HG03039 (cell line): ENCODE data around the gene SUMO3.
"Not testable (repeated sequence)": the region's sequence is repeated elsewhere in the genome, so short reads cannot be mapped to it uniquely, and the experiment has no call there.

Experiments
- ATAC-seq: cut with Tn5 transposase; IDR thresholded peaks from one replicate; pipeline ENCODE4 v1.9.1; 2021; ENCODE audit warnings: mild to moderate bottlenecking, moderate library complexity; ENCODE audit not compliant: unreplicated experiment

The SUMO3 gene

DNA sequence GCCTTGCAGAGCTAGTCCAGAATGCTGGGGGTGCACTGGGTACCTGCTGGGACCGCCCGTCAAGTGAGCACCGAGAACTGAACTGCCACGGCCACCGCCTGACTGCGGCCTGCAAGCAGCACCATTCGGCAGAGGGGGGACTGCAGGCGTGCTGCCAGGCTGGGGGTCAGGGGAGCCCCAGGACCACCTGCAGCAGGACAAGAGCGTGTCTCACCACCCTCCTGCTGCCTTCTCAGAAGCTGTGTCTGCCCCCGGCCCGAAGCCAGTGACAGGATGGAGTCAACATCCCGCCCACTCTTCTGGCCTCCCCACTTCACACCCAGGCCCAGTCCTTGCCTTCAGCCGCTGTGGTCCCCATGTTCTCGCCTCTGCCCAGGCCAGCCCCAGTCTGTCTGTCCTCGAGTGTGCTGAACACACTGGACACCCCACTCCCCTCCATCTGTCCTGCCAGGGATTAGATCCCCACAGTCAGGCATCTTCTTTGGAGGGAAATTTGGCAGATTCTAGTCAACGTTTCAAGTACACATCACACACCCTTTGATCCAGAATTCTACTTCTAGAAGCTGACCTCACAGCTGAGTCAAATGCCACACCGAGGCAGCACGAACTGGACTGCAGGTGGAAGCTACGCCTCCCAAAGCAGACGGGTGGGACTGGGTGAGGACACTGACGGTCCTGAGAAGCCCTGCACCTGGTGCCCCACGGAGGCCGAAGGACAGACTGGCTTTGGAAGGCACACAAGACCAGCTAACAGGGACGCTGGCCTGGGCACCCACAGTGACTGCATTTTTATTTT is 29.6 kb upstream of the SUMO3 start:
- ATAC-seq: no peak

DNA sequence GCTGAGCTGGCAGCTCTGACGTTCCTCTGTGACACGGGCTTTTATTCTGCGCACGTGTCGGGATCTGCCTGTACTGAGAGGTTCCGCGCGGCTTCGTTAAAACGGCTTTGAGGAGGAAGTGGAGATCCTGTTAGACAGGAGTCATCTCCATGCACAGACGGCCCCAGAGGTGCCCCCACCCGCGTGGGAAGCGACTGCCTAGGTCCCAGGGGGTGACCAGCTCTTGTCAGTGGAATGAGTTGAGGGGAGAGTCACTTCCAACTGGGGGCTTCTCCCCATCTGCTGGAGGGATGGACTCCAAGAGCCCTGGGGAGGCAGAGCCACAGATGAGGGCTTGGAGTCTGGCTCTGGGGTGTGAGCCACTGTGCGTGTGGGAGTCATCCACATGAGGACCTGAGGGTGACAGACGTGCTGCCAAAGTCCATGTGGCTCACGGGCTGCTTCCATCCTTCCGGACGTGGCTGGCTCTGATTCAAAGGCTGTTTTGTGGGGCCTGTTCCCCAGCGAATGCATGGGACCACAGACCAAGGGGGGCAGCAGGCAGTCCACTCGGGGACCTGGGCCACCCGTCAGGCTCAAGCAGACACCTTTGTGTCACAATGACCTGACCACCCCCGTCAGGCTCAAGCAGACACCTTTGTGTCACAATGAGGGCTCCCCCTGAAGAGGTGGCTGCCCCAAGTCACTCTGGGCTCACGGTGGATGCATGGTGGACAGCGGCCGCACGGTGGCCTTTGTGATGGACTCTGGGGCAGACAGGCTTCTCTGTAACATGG is 28.8 kb upstream of the SUMO3 start:
- no peak for ATAC-seq

DNA sequence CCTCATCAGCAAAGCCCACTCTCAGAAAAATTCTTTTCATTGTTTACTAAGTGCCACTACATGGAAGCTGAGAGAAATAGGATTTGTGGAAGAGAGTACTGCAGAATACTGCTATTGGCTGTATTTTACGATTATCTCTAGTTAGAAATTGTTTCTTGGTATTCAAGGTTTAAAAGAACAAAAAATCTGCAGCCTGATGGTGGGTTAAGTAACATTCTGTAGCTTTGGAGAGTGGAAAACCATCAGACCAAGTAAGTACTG is 28.3 kb upstream of the SUMO3 start:
- no peak for ATAC-seq

DNA sequence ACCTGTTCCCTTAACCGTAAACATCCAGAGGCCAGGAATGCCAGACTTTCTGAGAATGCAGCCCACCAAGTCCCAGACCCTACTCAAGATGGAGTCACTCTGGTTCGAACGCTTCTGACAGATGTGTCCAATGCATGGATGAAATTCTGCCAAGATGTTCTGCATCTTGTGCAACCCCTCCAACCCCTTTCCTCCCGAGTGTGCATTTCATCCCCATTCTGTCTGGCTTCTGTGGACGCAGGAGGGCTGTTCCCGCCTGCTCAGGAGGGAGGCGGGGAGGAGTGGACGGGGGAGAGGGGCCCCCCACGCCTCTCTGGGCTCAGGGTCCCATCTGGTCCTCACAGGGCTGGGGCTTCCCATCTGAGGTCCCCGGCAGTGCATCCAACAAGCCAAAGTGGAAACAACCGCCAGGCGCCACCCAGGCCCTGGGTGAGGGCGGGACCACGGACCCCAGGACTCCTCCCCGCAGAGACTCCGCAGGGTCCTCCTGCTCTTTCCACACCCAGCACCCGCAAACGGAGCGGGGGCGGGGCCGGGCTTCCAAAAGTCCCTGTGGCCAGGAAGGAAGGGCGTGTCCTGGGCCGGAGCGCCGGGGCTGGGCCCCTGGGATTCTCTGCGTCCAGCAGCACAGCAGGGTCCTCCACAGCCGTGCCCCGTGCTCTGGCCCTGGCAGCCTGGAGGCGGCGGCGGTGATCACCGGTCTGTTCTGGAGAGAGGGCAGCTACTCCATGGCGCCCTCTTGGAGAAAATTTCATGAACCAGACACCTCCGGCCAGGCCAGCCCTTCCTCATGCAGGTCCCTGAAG is 27.8 kb upstream of the SUMO3 start:
- peak; percentile 45 for ATAC-seq

DNA sequence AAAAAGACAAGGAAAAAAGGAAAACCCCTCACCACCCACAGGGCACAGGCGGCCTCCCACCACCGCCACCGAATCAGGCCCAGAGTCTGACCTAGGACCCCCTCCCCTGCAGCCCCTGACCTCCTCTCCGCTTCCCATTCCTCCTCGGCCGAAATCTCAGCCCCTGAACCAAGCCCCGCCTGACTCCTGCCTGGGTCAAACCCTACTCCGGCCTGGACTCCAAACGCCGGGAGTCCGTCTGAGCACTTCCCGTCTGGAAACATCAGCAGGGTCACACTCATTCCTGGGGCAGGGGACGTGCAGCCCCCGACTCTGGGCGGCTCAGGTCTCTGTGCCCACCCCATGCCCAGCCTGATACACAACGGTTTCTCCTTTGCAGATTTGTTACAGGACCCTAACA is 26.4 kb upstream of the SUMO3 start:
- ATAC-seq: no peak

DNA sequence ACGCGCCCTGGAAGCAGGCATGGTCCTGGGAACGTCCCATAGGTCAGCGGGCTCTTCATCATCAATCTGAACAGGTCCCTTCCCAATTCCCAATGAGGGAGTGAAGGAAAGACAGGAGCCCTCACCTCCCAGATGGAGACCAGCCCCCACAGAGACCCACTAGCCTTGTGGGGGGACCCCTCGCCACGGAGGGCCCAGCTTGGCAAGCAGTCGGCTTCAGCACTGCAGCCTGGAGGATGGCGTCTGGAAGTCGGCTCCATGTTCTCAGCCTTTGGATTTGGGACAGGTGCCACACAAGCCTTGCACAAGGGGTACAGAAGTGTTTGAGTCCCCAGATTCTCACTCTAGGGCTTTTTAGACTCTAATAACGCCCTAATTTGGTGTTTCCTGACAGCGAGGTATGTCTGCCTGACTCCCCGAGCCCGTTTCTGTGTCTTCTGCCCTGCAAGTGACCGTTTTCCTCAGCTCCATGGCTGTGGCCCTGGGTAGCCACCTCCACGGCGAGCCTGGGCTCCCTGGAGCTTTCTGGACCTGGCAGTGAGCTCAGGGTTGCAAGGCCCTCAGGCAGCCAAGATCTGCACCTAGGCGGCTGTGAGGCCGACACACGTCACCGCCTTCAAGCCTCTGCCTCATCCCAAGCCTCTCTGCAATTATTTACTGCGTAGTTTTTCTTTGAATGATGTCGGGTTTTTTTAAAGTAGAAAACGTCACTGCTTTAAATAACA is 25.0 kb upstream of the SUMO3 start:
- no peak for ATAC-seq

DNA sequence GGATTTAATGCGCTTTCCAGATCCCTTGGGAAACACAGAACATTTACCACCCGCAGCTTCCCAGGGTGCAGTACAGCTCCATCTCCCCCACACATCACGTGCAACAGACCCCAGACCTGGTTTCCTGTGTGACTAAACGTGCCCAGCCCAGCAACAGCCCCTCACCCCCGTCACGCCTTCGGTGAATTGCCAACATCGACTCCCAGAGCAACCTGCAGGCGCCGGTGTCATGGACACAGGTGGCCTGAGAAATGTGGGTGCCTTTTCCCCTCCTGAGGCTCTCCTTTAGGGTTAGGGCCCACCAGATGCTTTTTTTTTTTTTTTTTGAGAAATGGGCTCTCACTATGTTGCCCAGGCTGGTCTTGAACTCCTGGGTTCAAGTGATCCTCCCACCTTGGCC is 24.2 kb upstream of the SUMO3 start:
- no peak for ATAC-seq

DNA sequence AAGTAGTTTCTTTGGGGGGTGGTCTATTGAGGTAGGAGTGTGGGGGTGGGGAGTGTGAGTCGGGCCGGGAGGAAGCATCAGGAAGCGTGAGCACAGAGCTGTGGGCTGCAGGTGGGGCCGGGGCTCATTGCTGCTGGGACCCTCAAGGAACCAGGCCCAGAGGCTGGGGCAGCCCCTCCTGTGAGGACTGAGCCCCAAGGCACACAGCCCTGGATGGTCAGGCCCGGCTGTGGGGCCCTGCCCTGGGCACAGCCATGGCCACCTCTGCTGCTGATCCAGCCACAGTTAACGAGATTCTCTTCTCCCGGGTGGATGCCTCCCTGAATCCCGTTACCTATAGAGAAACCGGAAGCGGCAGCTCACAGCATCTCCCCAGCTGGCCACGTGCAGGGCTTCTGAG is 22.9 kb upstream of the SUMO3 start:
- no peak for ATAC-seq

DNA sequence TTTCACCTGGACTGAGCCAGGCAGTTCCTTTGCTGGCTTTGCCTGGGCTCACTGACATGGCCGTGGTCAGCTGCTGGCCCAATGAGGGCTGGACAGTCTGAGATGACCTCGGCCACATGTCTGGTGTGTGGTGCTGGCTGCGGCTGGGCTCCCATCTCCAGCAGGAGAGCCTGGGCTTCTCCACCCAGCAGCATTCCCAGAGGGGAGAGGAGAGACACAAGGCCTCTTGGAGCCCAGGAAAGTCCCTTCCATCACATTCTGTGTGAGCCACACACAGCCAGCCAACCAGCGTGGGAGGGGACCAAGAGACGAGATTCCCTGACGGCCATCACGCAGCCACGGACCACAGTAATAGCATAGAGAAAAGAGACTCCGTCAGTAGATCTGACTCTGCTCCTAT is 21.1 kb upstream of the SUMO3 start:
- no peak for ATAC-seq

DNA sequence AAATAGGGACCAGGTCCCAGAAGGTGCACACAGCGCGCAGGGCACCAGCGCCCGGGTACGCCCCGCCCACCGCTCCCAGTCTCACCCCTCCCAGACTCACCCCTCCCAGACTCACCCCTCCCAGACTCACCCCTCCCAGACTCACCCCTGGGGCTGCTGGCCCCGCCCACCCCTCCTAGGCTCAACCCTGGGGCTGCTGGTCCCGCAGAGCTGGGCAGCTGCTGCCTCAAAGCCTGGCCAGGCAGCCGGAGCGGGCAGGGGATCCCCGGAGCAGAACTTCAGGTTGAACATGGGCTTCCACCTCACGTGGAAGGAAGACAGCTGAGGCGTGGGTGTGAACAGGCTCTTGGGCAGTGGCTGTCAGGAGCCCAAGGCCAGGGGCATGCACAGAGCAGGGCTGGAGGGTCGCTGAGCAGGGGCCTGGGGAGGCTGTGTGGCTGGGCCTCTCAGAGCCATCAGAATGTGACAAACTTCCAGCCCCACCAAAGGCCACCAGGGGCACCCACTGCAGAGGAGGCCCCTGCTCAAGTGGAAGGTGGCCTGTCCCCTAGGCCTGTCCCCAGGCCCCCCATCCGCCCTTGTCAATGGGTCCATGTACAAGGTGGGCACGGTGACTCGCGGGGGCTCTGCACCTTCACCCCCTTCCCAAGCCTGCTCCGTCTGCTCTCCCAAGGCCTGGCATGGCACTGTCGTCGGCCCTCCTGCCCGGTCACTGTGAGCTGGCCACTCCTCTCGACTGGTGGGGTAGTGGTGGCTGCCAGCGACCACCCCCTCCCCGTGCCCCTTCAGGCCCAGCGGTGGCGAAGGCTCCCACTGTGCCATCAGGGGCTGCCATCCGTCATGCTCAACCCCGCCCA is 20.4 kb upstream of the SUMO3 start:
- no peak for ATAC-seq

DNA sequence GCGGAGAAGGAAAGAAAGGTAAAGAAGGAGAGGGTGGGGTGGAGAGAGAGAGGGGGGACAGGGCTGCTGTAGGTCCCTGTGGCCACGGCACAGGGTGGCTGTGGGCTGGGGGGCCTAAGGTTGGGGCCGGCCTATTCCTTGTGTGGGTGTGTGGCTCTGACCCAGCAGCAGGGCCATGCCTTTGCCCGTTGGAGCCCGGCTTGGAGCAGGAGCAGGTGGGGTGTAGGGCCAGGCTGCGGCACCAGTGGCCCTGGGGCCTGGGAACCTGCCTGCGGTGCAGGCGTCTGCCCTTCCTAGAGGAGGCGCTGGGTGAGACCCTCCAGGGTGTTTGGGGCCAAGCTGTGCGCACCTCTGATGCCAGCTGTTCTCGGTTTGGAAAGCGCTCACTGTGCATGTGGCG is 19.7 kb upstream of the SUMO3 start:
- no peak for ATAC-seq

DNA sequence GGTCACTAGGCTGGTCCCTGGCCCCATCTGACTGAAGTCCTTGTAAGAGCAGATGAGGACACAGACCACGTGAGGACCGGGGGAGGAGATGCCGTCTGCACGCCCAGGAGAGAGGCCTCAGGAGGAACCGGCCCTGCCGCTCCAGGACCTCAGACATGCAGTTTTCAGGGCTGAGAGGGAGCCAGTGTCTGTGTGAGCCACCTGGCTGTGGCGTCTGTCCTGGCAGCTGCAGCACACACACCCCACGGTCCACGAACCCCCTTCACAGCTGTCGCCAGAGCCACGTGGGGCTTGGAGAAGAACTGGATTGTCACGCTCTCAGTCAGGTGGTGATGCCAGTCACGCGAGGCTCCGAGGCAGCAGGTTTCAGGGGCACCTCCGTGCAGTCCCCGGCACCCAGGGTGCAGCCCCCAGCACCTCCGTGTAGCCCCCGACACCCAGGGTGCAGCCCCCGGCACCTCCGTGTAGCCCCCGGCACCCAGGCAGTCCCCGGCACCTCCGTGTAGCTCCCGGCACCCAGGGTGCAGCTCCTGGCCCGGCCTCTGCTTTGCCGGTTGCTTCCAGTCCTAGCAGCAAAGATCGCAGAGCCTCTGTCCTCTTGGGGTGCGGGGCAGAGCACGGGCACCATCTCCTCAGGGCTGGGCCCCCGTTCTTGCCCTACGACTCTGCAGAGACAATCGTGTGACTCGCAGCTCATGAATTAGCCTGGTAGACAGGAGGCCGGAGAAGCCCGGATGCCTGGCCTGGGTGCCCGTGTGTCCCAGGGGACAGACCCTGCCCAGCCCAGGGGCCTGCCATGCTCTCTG is 19.0 kb upstream of the SUMO3 start:
- no peak for ATAC-seq

DNA sequence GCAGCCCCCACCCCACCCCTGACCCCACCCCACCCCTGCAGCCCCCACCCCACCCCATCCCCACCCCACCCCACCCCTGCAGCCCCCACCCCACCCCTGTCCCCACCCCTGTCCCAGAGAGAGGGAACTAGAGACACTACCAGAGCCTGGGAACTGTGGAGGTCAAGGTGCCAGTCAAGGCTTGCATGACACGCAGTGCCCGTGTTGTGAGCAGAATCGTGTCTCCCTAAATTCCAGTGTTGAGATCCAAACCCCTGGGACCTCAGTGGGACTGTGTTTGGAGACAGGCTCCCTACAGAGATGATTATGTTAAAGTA is 18.4 kb upstream of the SUMO3 start:
- no peak for ATAC-seq

DNA sequence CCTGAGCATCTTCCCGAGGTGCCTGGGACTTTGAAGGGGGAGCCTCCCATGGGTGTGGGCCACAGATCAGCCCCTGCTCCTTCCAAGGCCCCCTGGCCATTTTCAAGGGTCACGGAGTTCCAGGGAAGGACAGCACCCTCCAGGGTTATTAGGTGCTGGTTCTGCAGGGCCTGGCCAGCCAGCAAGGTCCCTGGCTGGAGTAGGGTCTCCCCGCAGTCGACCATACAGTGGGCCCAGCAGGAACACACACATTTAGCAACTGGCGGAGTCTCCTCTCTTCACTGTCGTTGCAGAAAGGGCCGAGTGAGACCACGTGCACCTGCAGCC is 17.7 kb upstream of the SUMO3 start:
- ATAC-seq: no peak

DNA sequence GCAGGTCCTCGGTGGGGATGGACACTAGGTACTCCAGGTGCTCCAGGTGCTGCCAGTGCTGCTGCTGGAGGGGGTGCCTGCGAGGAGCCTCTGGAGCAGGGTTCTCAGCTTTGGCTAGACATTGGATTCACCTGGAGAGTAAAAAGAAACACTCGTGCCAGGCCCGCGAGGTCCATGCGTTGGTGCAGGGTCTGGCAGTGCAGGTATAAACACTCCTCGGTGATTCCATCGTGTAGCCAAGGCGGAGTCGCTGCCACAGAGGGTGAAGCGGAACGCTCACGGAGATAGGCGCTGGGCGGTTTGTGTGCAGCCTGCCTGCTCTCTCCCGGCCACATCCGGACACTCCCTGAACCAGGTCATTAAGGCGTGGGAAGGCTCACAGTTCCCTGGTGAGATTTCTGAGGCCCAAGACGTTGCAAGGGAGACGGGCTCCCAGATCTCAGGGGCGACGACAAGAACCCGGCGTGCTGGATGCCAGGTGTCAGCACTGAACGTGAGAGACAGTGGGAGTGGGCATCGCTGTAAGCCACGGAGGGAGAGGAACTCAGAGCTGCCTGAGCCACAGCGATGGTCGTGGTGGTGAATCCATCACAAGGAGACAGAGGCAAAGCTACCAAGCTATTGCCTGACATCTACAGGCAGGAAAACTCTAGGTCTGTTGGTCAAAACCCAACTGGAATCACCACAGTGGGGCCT is 17.2 kb upstream of the SUMO3 start:
- ATAC-seq: no peak

DNA sequence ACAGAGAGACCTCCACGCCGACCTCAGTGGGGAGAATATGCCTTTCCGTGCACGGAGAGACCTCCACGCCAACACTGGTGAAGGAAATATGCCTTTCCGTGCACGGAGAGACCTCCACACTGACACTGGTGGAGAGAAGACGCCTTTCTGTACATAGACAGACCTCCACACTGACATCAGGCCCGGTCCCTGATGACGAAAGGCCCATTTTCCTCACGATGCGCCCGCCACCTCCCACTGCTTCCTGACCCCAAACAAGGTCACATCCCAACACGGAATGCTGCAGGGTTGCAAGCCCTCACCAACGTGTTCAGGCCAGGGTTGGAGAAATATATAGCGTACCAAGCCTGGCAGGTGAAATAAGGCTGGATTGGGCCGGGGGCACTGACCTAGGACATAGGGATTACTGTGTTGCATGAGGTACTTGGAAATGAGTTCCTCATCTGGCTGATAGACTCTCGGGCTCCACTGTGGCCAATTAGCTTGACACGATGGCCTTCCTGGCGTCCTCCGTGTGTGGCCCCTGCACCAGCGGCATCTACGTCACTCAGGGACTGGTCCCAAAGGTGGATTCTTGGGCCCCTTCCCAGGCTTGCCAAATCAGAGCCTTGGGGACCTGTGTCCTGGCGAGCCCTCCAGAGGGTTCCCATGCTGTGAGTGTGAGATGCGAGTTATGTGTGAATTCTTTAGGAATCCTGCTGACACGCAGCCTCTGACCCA is 16.5 kb upstream of the SUMO3 start:
- ATAC-seq: no peak

DNA sequence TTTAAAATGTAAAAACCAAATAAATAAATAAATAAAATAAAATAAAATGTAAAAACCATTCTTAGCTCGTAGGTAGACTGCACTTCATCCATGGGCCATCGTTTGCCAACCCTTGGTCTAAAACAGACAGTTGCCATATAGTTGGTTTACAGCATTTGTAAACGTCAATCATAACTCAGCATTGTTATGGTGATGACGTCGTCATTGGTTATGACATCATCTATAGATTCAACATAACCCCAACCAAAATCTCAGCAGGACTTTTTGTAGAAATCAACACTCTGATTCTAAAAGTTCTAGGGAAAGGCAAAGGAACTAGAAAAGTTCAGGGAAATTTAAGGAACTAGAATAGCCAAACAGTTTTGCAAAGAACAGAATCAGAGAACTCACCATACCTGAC is 15.8 kb upstream of the SUMO3 start:
- ATAC-seq: no peak

DNA sequence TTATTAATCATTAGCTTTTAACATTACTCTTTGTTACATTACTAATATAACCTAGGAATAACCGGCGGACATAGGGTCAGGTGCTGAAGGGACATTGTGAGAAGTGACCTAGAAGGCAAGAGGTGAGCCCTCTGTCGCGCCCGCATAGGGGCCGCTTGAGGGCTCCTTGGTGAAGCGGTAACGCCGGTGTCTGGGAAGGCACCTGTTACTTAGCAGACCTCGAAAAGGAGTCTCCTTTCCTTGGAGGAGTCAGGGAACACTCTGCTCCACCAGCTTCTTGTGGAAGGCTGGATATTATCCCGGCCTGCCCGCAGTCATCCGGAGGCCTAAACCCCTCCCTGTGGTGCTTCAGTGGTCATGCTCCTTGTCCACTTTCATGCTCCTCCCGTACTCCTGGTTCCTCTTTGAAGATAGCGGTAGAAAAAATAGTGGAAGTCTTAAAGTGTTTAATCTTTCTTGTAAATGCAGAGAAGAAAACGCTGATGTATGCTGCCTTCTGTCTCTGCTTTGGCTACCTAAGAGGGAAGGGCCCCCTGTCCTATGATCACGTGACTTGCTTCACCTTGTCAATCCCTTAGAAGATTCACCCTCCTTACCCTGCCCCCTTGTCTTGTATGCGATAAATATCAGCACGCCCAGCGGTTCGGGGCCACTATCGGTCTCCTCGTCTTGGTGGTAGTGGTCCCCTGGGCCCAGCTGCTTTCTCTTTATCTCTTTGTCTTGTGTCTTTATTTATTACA is 14.8 kb upstream of the SUMO3 start:
- not testable (repeated sequence) for ATAC-seq
